HG03521 (cell line): Measurements from ENCODE around the gene NR1I3.
"Not testable (repeated sequence)": the region's sequence is repeated elsewhere in the genome, so short reads cannot be mapped to it uniquely, and the experiment has no call there.

Experiments used
- ATAC-seq: cut with Tn5 transposase; IDR thresholded peaks from one replicate; pipeline ENCODE4 v1.9.1; 2021; ENCODE audit warnings: mild to moderate bottlenecking, moderate library complexity; ENCODE audit not compliant: unreplicated experiment

Gene NR1I3

GRCh38 chr1:161251579-161251978, 13.6 kb upstream of the NR1I3 start:
- ATAC-seq = no peak

GRCh38 chr1:161250829-161251228, 12.8 kb upstream of the NR1I3 start:
- no peak for ATAC-seq

GRCh38 chr1:161250100-161250499, 12.1 kb upstream of the NR1I3 start:
- not testable (repeated sequence) for ATAC-seq

- no peak for ATAC-seq
These were observed 6.9 kb upstream of the NR1I3 start for GRCh38 chr1:161244888-161245287.

GRCh38 chr1:161242313-161242712, 4.3 kb upstream of the NR1I3 start:
- ATAC-seq = no peak

- no peak for ATAC-seq
These were observed 3.7 kb upstream of the NR1I3 start for GRCh38 chr1:161241682-161242081.

- no peak for ATAC-seq
These were observed 1.8 kb downstream of the NR1I3 start for GRCh38 chr1:161235957-161236775.

- no peak for ATAC-seq
These were observed 4.9 kb downstream of the NR1I3 start for GRCh38 chr1:161233102-161233501.

GRCh38 chr1:161230762-161231161, 7.2 kb downstream of the NR1I3 start:
- ATAC-seq = no peak

GRCh38 chr1:161229896-161230295, 8.1 kb downstream of the NR1I3 start:
- no peak for ATAC-seq

- ATAC-seq = no peak
These were observed 10.0 kb downstream of the NR1I3 start for GRCh38 chr1:161228032-161228431.

- ATAC-seq = peak; percentile 31
These were observed 10.7 kb downstream of the NR1I3 start for GRCh38 chr1:161227196-161227871.

GRCh38 chr1:161226759-161227158, 11.2 kb downstream of the NR1I3 start:
- no peak for ATAC-seq

- no peak for ATAC-seq
These were observed 11.7 kb downstream of the NR1I3 start for GRCh38 chr1:161226320-161226711.

GRCh38 chr1:161225534-161226319, 12.3 kb downstream of the NR1I3 start, which contains the start of gene TOMM40L:
TOMM40L (plus strand) TSS chr1:161226060; CDS start chr1:161226490, 430 bp downstream.
- ATAC-seq = peak; percentile 94

GRCh38 chr1:161225178-161225533, 12.8 kb downstream of the NR1I3 start:
- no peak for ATAC-seq

- ATAC-seq = not testable (repeated sequence)
These were observed 13.3 kb downstream of the NR1I3 start for GRCh38 chr1:161224695-161225087.

- no peak for ATAC-seq
These were observed 14.0 kb downstream of the NR1I3 start for GRCh38 chr1:161223805-161224694.

- ATAC-seq = no peak
These were observed 15.6 kb downstream of the NR1I3 start for GRCh38 chr1:161222175-161223019.

GRCh38 chr1:161220002-161220401, 18.0 kb downstream of the NR1I3 start:
- no peak for ATAC-seq
